Loucy (cell line): ENCODE measurements around the gene CYP27A1.

Source experiments
- H2AFZ ChIP-seq: fragments of 200-600 bp; sonication (generic); 2 replicates; pipeline ENCODE4 v1.6.0; 2016; ENCODE audit warnings: antibody characterized with exemption, mild to moderate bottlenecking, low read length, moderate library complexity
- H3F3A ChIP-seq: fragments of 200-600 bp; 2 replicates; pipeline ENCODE4 v1.6.0; 2016; ENCODE audit warnings: antibody characterized with exemption, low read depth, mild to moderate bottlenecking
- H3K27me3 ChIP-seq: fragments of 200-600 bp; sonication (generic); 2 replicates; pipeline ENCODE4 v1.6.1; 2014; ENCODE audit warnings: low read length, mild to moderate bottlenecking; ENCODE audit not compliant: insufficient read depth, poor library complexity, severe bottlenecking
- H3K36me3 ChIP-seq: fragments of 200-600 bp; sonication (generic); 2 replicates; pipeline ENCODE4 v1.6.1; 2016; ENCODE audit warnings: low read length; ENCODE audit not compliant: insufficient read depth
- H3K4me1 ChIP-seq: fragments of 200-600 bp; sonication (generic); 2 replicates; pipeline ENCODE4 v1.5.1; 2014; ENCODE audit warnings: low read length, mild to moderate bottlenecking; ENCODE audit not compliant: insufficient read depth, poor library complexity, severe bottlenecking
- H3K4me2 ChIP-seq: fragments of 200-600 bp; sonication (generic); 2 replicates; pipeline ENCODE4 v1.6.0; 2014; ENCODE audit warnings: antibody characterized with exemption, low read length, low read depth, mild to moderate bottlenecking; ENCODE audit not compliant: poor library complexity, severe bottlenecking
- H3K4me3 ChIP-seq: fragments of 200-600 bp; sonication (generic); 2 replicates; pipeline ENCODE4 v1.5.1; 2014; ENCODE audit warnings: low read length, mild to moderate bottlenecking, mixed read lengths; ENCODE audit not compliant: poor library complexity, severe bottlenecking
- H3K79me2 ChIP-seq: fragments of 200-600 bp; sonication (generic); 2 replicates; pipeline ENCODE4 v1.6.1; 2014; ENCODE audit warnings: low read length; ENCODE audit not compliant: insufficient read depth
- H3K9ac ChIP-seq: fragments of 200-600 bp; sonication (generic); 2 replicates; pipeline ENCODE4 v1.6.0; 2014; ENCODE audit warnings: mild to moderate bottlenecking, low read depth, low read length, moderate library complexity; ENCODE audit not compliant: poor library complexity, severe bottlenecking
- H3K9me2 ChIP-seq: fragments of 200-600 bp; sonication (generic); replicated peaks from 2 replicates; pipeline ENCODE4 v1.6.1; 2016; ENCODE audit warnings: low read depth, low read length, mixed read lengths
- H3K9me3 ChIP-seq: fragments of 200-600 bp; sonication (generic); 2 replicates; pipeline ENCODE4 v1.6.1; 2014; ENCODE audit warnings: mild to moderate bottlenecking, antibody characterized with exemption, low read length, low read depth; ENCODE audit not compliant: insufficient read depth
- H4K20me1 ChIP-seq: fragments of 200-600 bp; sonication (generic); 2 replicates; pipeline ENCODE4 v1.6.0; 2014; ENCODE audit warnings: antibody characterized with exemption, low read length, mild to moderate bottlenecking; ENCODE audit not compliant: insufficient read depth, poor library complexity, severe bottlenecking
- EZH2phosphoT487 ChIP-seq: fragments of 200-600 bp; IDR thresholded peaks from 2 replicates; pipeline ENCODE4 v1.6.1; 2018; ENCODE audit warnings: antibody characterized with exemption, mild to moderate bottlenecking, moderate library complexity, borderline replicate concordance
- TF ChIP-seq, protein P1 (sequence below): fragments of 200-600 bp; sonication (generic); conservative IDR thresholded peaks from 2 replicates; pipeline ENCODE4 v1.5.1; 2014; ENCODE audit warnings: mild to moderate bottlenecking, antibody characterized with exemption, low read length

The CYP27A1 gene

DNA sequence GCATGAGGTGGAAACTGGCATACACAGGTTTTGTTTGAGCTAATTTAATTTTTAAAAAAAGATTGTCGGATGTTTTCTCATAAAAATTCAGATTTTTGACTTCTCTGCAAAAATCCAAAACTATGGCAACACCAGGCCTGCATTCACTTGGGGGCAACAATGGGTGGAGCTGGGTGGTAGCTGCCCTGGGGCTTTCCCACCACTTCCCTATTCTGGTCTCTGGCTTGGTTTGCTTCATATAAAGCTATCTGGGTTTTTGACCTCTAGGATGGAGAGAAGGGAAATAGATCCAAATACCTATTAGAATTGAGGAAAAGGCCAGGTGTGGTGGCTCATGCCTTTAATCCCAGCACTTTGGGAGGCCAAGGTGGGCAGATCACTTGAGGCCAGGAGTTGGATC lies 5.5 kb upstream of the CYP27A1 start:
- no peaks in the 10 kb centered on the region for H3K79me2 ChIP-seq
- H3K27me3 ChIP-seq, result no peaks in the 10 kb centered on the region
- TF ChIP-seq EZH2phosphoT487, result no peak
- TF ChIP-seq, protein P1, sequence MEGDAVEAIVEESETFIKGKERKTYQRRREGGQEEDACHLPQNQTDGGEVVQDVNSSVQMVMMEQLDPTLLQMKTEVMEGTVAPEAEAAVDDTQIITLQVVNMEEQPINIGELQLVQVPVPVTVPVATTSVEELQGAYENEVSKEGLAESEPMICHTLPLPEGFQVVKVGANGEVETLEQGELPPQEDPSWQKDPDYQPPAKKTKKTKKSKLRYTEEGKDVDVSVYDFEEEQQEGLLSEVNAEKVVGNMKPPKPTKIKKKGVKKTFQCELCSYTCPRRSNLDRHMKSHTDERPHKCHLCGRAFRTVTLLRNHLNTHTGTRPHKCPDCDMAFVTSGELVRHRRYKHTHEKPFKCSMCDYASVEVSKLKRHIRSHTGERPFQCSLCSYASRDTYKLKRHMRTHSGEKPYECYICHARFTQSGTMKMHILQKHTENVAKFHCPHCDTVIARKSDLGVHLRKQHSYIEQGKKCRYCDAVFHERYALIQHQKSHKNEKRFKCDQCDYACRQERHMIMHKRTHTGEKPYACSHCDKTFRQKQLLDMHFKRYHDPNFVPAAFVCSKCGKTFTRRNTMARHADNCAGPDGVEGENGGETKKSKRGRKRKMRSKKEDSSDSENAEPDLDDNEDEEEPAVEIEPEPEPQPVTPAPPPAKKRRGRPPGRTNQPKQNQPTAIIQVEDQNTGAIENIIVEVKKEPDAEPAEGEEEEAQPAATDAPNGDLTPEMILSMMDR, result no peak
- no peaks in the 10 kb centered on the region for H3K9me2 ChIP-seq
- H3F3A ChIP-seq, result no peaks in the 10 kb centered on the region
- H3K9me3 ChIP-seq, result no peaks in the 10 kb centered on the region
- no peaks in the 10 kb centered on the region for H3K4me1 ChIP-seq
- no peak overlapping the region for H3K4me2 ChIP-seq
- H2AFZ ChIP-seq, result no peak overlapping the region
- H3K4me3 ChIP-seq, result no peak overlapping the region
- no peaks in the 10 kb centered on the region for H3K36me3 ChIP-seq
- no peaks in the 10 kb centered on the region for H4K20me1 ChIP-seq
- H3K9ac ChIP-seq, result no peak overlapping the region

DNA sequence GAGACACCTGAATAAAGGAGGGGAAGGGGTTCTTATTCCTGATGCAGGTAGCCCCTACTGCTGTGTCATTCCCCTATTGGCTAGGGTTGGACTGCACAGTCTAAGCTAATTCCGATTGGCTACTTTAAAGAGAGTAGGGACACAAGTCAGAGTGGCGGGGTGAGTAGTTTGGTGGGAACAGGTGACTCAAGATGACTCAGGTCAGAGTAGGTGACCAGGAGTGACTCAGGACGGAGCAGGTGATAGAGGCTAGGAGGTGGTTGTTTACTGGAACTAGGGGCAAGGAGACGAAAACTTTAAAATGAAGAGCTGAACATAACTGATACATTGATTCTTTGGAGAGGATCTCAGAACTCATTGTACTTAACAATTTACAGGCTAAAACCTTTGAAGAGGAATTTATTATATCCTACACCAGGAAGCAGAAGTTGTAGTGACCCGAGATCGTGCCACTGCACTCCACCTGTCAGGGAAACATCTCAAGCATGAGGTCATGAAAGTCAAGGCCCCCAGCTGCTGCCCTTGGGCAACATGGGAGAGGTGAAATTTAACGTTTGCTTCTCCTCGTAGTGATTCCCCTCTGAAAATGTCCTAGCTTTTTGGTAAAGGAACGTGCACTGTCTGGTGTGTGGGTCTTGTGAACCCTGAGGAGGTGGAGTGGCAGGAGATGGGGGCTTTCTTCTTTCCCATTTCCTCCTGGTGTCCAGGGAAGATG lies 4.5 kb upstream of the CYP27A1 start:
- no peak overlapping the region for H3K4me2 ChIP-seq
- H3K79me2 ChIP-seq, result no peaks in the 10 kb centered on the region
- H3K36me3 ChIP-seq, result no peaks in the 10 kb centered on the region
- no peaks in the 10 kb centered on the region for H3F3A ChIP-seq
- no peaks in the 10 kb centered on the region for H3K9me3 ChIP-seq
- H4K20me1 ChIP-seq, result no peaks in the 10 kb centered on the region
- no peaks in the 10 kb centered on the region for H3K9me2 ChIP-seq
- no peak overlapping the region for H3K9ac ChIP-seq
- no peak for TF ChIP-seq EZH2phosphoT487
- H3K4me3 ChIP-seq, result no peak overlapping the region
- H3K4me1 ChIP-seq, result no peaks in the 10 kb centered on the region
- no peaks in the 10 kb centered on the region for H3K27me3 ChIP-seq
- H2AFZ ChIP-seq, result no peak overlapping the region

DNA sequence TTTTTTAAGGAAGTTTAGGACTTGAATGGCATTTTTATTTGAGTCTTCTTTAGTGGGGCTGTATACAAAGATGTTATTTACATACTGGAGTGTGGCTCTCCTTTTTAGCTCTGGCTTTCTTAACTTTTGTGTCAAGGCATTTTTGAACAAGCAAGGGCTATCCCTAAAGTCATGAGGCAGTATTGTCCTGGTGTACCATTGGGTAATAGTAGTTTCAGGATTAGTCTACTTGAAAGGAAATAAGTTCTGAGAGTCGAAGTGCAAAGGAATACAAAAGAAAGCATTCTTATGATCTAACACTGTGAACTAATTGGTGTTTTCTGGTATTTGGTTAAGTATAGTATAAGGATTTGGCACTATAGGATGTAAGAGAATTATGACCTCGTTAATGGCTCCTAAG lies 1.9 kb upstream of the CYP27A1 start:
- no peaks in the 10 kb centered on the region for H3K79me2 ChIP-seq
- H3K9me3 ChIP-seq, result no peaks in the 10 kb centered on the region
- H3K27me3 ChIP-seq, result no peaks in the 10 kb centered on the region

More for the DNA sequence above, 1.9 kb upstream of the CYP27A1 start:
- Histone ChIP-seq H3F3A (no peaks in the 10 kb centered on the region), H4K20me1 (no peaks in the 10 kb centered on the region), H2AFZ (no peak overlapping the region), H3K9me2 (no peaks in the 10 kb centered on the region), H3K4me3 (no peak overlapping the region), H3K4me2 (no peak overlapping the region), H3K9ac (no peak overlapping the region), H3K4me1 (no peaks in the 10 kb centered on the region), H3K36me3 (no peaks in the 10 kb centered on the region)
- TF ChIP-seq EZH2phosphoT487, result no peak
- TF ChIP-seq, protein P1, result no peak
